Stomach (tissue), 4 donors: Measurements from ENCODE around the gene GZMB.

Source experiments
- EP300 ChIP-seq: sonication (generic); formaldehyde crosslinking; IDR thresholded peaks from one replicate; pipeline ENCODE4 v1.6.1; 2017; ENCODE audit warnings: antibody characterized with exemption
- POLR2AphosphoS5 ChIP-seq, 3 donors: sonication (generic); formaldehyde crosslinking; IDR thresholded peaks; one replicate each; pipeline ENCODE4 v1.6.1; 2016; ENCODE audit warnings: antibody characterized with exemption in 3 of 3
- TF ChIP-seq, protein P1 (sequence below), 7 experiments: fragments of 450-650 bp in 4 of 7; fragments of 200-600 bp in 3 of 7; sonication (generic) in 3 of 7; IDR thresholded peaks; one replicate each; pipeline ENCODE4 v1.5.1; 2016 to 2019; ENCODE audit warnings: antibody characterized with exemption in 7 of 7, control low read depth in 2 of 7, mild to moderate bottlenecking in 1 of 7

DNA sequence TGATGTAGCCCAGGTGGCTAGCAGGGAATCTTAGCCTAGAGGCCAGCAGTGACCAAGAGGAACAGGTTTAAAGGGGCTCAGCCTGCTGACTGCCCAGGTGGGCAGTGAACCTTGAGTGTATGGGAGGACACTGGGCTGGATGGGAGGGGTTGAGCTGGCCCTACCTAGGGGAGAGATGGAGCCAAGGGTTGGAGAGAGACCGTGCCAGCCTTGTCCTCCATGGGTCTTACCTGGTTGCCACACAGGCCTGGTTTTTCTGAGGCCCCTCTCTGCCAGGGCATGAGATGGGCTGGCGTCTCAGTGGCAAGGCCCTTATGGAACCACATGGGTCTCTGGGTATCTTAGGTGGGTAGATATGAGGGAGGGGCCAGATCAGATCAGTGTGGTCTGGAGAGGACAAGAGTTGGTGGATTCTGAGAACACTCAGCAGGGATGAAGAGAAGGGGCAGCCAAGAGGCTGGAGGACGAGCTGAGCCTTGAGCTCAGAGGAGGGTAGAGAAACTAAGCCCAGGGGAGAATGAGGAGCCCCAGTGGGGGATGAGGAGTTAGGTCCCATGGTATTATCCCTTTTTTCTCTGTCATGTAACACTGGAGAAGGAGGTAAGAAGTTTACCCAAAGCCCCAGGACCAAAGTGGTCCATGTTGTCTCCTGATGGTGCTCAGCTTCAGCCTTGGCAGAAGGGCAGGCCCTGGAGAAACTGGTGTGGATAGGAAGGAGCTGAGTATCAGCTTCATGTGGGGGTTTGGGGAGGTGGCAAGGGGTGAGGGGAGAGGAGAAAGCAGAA, 3.7 kb downstream of the GZMB start:
- TF ChIP-seq, protein P1, sequence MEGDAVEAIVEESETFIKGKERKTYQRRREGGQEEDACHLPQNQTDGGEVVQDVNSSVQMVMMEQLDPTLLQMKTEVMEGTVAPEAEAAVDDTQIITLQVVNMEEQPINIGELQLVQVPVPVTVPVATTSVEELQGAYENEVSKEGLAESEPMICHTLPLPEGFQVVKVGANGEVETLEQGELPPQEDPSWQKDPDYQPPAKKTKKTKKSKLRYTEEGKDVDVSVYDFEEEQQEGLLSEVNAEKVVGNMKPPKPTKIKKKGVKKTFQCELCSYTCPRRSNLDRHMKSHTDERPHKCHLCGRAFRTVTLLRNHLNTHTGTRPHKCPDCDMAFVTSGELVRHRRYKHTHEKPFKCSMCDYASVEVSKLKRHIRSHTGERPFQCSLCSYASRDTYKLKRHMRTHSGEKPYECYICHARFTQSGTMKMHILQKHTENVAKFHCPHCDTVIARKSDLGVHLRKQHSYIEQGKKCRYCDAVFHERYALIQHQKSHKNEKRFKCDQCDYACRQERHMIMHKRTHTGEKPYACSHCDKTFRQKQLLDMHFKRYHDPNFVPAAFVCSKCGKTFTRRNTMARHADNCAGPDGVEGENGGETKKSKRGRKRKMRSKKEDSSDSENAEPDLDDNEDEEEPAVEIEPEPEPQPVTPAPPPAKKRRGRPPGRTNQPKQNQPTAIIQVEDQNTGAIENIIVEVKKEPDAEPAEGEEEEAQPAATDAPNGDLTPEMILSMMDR (IDR thresholded peaks at IDR 0.05), result no peak
- TF ChIP-seq EP300 (no peak), POLR2AphosphoS5 (IDR thresholded peaks at IDR 0.05) (no peak)
